HG03565 (cell line): Measurements from ENCODE around the gene PI4KB.
"Not testable (repeated sequence)": the region's sequence is repeated elsewhere in the genome, so short reads cannot be mapped to it uniquely, and the experiment has no call there.

Source experiments
- ATAC-seq: cut with Tn5 transposase; IDR thresholded peaks from one replicate; pipeline ENCODE4 v1.9.1; 2021; ENCODE audit warnings: mild to moderate bottlenecking, moderate library complexity; ENCODE audit not compliant: unreplicated experiment

The PI4KB gene

GRCh38 chr1:151281969-151282882 is 45.0 kb downstream of the PI4KB start, which contains the start of gene ZNF687:
Gene ZNF687, plus strand, starts transcription at chr1:151282299. Its CDS starts 3,993 bp downstream, at chr1:151286292.
- peak; percentile 78 for ATAC-seq

GRCh38 chr1:151281225-151281968 is 45.8 kb downstream of the PI4KB start:
- peak; percentile 28 for ATAC-seq

GRCh38 chr1:151277249-151277648 is 50.0 kb downstream of the PI4KB start:
- ATAC-seq, result no peak

GRCh38 chr1:151275341-151275740 is 51.9 kb downstream of the PI4KB start:
- ATAC-seq, result not testable (repeated sequence)

GRCh38 chr1:151273924-151274466 is 53.2 kb downstream of the PI4KB start:
- no peak for ATAC-seq

GRCh38 chr1:151267760-151268159 is 59.5 kb downstream of the PI4KB start:
- no peak for ATAC-seq

GRCh38 chr1:151266821-151267220 is 60.4 kb downstream of the PI4KB start:
- ATAC-seq, result no peak

GRCh38 chr1:151266315-151266714 is 60.9 kb downstream of the PI4KB start:
- ATAC-seq, result no peak

- no peak for ATAC-seq
These were observed 61.6 kb downstream of the PI4KB start for GRCh38 chr1:151265446-151266236.

- ATAC-seq, result no peak
These were observed 67.9 kb downstream of the PI4KB start for GRCh38 chr1:151259351-151259750.

GRCh38 chr1:151255381-151255780 is 71.8 kb downstream of the PI4KB start:
- ATAC-seq, result no peak

GRCh38 chr1:151254217-151255213 is 72.7 kb downstream of the PI4KB start, which contains the start of gene PSMD4:
Gene PSMD4, plus strand, starts transcription at chr1:151254734. Its CDS starts 49 bp downstream, at chr1:151254783.
- ATAC-seq, result peak; percentile 88

GRCh38 chr1:151251656-151252470 is 75.4 kb downstream of the PI4KB start:
- no peak for ATAC-seq

- no peak for ATAC-seq
These were observed 80.4 kb downstream of the PI4KB start for GRCh38 chr1:151246786-151247185.

- ATAC-seq, result no peak
These were observed 83.5 kb downstream of the PI4KB start for GRCh38 chr1:151243683-151244216.

GRCh38 chr1:151242442-151242841 is 84.8 kb downstream of the PI4KB start:
- no peak for ATAC-seq
